Fibroblast of lung (primary cell): ENCODE data around the gene EMC9.

Source experiments
- EZH2 ChIP-seq: IDR thresholded peaks from 2 replicates; pipeline ENCODE4 v1.5.1; 2012; ENCODE audit warnings: low read length, control low read depth, mild to moderate bottlenecking; ENCODE audit errors: missing control alignments
- TF ChIP-seq, protein P1 (sequence below), 2 donors: IDR thresholded peaks in 1 of 2; conservative IDR thresholded peaks in 1 of 2; 1 replicate in 1 of 2; 2 replicates in 1 of 2; pipeline ENCODE4 v1.5.1; 2011 to 2012; ENCODE audit warnings: low read length in 2 of 2, control low read depth in 1 of 2, inconsistent platforms in 1 of 2, low read depth in 1 of 2, mild to moderate bottlenecking in 1 of 2

DNA sequence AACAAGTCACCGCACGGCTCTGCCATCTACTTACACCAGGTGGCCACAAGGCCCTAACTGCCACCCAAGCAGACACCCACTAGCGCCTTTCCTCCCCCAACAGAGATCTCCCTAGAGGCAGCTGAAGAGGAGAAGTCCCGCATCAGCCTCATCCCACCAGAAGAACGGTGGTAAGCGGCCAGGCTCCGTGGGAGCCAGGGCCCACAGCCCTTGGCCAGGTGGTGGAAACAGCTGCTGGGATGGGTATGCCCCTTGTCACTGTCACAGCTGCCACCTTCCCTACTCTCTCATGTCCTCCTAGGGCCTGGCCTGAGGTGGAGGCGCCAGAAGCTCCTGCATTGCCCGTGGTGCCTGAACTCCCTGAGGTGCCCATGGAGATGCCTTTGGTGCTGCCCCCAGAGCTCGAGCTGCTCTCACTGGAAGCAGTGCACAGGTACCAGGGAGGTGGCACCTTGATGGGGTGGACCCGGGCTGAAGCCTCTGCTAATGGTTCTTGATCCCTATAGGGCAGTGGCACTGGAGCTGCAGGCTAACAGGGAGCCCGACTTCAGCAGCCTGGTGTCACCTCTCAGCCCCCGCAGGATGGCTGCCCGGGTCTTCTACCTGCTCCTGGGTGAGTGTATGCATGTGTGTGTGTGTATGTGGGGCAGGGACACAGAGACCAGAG lies 38.0 kb upstream of the EMC9 start:
- TF ChIP-seq, protein P1, sequence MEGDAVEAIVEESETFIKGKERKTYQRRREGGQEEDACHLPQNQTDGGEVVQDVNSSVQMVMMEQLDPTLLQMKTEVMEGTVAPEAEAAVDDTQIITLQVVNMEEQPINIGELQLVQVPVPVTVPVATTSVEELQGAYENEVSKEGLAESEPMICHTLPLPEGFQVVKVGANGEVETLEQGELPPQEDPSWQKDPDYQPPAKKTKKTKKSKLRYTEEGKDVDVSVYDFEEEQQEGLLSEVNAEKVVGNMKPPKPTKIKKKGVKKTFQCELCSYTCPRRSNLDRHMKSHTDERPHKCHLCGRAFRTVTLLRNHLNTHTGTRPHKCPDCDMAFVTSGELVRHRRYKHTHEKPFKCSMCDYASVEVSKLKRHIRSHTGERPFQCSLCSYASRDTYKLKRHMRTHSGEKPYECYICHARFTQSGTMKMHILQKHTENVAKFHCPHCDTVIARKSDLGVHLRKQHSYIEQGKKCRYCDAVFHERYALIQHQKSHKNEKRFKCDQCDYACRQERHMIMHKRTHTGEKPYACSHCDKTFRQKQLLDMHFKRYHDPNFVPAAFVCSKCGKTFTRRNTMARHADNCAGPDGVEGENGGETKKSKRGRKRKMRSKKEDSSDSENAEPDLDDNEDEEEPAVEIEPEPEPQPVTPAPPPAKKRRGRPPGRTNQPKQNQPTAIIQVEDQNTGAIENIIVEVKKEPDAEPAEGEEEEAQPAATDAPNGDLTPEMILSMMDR (conservative IDR thresholded peaks at IDR 0.05 in 1 of 2, IDR thresholded peaks at IDR 0.05 in 1 of 2; ENCODE audit: low read depth in 1 of 2, low read length in 2 of 2), result no peak
- TF ChIP-seq EZH2, result no peak
